HG02884 (cell line): Measurements from ENCODE around the gene CD151.

ENCODE experiments used
- ATAC-seq: cut with Tn5 transposase; IDR thresholded peaks from one replicate; pipeline ENCODE4 v1.9.1; 2021; ENCODE audit warnings: mild to moderate bottlenecking, moderate library complexity; ENCODE audit not compliant: unreplicated experiment

The CD151 gene

DNA sequence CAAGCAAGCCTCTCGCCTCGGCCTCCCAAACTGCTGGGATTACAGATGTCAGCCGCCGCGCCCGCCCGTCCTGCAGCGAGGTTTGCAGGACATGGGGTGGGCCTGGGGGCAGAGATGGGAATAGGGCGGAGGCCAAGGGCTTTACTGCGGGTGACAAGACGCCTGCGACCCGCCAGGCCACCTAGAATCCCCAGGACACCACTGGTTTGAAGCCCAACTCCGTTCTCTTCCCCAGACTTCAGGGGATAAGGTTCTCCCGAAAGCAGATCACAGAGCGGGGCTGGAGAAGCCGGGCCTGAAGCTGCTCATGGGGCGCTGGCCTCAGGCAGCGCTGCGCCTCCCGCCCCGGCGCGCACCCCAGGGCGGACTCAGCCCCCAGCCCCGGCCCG is 9.2 kb downstream of the CD151 start:
- ATAC-seq = peak; percentile 25

DNA sequence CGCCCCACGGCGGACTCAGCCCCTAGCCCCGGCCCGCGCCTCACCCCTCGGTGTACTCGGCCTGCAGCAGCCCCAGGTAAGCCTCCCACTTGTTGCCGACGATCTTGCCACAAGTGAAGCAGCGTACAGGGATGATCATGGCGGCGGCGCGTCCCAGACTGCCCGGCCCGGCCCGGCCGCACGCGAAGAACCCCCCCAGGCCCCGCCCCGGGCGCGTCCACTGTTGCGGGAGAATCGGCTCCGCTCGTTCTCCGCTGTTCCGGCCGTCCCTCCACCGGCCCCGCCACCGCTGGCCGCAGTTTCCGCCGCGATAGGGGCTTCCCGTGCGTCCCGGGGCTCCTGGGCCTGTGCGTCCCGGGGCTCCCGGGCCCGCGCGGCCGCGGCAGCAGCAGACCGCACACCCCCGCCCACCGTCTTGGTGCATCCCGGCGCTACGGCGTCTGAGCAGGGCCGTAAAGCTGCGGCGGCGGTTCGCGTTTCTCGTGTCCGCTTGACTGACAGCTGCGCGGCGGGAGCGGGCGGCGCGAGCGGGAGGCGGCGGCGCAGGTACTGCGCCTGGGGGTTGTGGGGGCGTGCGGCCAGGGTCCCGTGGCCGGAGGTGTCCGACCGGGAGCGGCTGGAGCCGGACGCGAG is 9.7 kb downstream of the CD151 start, which contains the start of the genes POLR2L and TSPAN4:
Gene POLR2L, minus strand, starts transcription at position 160 of the 633 bp plus-strand sequence. Its CDS starts 21 bp downstream, at position 139.
Gene TSPAN4, plus strand, starts transcription at position 483 of the 633 bp plus-strand sequence. CDS start 7,453 bp downstream, outside the sequence.
- ATAC-seq = peak; percentile 58

GRCh38 chr11:843086-843734 is 10.5 kb downstream of the CD151 start:
- no peak for ATAC-seq

- no peak for ATAC-seq
These were observed 11.3 kb downstream of the CD151 start for GRCh38 chr11:843818-844692.

DNA sequence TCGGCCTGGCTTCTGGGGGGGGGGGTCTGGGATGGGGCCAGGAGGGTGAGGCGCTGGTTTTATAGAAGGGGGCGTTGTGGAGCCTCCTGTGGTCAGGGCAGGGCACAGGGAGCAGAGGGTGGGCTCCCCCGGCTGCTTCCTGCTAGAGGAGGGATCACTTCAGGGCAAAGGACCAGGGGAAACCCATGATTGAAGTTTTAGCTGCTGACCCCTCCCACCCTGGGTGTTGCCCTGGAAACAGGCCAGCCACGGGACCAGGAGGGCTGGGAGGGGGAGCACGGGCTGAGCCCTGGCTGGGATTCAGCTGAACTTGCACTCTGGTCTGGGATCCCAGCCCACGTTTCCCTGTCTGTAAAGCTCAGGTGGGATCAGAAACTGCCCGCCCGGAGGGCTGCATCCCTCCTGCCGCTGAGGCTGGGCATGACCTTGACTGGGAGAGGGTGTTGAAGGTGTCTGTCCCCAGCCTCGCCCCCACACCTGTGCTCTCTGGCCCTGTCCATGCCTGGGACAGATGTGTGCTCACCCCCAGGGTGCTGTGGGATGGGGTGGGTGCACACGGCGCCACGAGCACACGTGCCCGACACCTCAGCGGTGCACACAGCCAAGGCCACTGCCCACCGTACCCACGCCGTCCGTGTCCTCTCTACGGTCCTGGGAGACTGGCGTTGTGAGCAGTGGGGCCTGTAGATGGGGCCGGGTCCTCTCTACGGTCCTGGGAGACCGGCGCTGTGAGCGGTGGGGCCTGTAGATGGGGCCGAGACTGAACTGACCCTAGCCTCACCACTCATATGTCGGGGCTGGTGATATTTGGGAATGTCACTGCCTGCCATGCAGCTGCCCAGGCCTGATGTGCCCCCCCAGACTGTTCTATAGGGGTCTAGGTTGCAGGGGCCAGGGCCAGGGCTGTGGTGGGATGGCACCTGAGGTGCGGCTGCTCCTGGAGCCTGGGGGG is 12.2 kb downstream of the CD151 start:
- ATAC-seq = no peak

DNA sequence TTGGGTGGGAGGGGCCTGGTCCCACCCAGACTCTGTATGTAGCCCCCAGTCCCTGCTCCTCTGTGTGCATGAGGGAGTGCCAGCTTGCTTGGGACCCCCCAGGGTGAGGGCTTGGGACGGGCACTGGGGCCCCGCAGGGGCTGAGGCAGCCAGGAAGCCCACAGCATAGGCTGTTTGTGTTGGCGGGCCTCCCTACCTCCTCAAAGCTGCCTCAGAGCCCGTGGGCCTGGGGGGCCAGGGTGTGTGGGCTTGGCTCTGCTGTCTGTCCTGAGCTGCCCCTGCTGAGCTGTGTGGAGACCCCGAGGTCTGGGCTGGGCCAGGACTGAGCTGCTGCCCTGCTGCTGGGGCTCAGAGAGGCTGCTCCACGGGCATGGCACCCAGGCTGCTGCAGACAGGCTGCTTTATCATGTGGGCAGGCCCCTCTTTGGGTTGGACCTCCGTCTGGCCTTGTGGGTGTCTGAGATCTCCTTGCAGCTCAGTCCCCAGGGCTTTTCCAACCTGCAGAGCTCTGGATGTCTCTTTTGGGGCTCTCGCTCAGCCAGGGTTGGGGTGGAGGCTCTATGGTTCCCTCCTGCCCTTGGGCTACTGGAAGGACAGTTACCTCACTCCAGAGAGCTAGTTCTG is 13.2 kb downstream of the CD151 start:
- no peak for ATAC-seq

DNA sequence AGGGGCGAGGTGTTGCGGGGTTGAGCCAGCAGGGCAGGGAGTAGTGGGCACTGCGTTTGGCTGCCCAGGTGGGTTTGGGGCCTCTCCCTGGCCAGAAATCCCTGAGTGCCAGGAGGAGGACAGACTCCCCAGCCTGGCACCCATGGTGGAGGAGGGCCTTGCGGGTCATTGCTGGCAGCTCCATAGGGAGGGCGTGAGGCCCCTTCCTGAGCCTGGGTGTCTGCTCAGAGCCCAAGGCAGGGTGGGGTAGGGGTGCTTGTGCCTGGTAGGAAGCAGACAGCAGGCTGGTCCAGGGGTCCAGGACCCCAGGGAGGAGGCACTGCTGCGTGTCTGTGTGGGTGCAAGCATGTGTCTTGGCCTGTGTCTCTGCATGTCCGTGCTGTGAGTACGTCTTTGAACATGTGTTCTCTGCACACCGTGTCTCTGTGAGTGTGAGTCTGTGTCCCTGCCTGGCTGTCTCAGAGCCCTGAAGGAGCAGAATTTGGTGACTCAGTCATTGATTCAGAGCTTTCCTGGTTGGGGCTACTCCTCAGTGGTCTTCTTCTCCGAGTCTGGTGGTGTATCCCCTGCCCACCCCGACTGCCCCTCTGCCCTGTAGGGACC is 13.8 kb downstream of the CD151 start:
- no peak for ATAC-seq

DNA sequence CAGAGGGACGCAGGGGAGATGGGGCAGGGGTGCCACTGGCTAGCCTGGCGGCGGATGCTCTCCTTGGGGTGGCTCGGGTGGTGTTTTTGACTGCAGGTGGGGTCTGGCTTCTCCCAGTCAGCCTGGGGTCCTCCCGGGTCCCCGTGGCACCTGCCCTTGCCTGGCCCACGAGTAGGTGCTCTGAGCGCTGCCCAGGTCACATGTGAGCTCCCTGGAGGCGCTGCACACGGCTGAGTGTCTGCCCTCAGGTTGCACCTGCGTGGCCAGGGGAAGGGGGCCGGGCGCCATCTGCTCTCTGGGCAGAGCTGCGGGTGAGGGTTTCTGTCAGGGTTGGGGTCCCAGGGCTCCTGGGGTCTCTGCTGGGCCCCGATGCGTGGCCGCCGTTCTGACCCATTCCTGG is 15.1 kb downstream of the CD151 start:
- ATAC-seq = no peak

GRCh38 chr11:848380-848931 is 15.7 kb downstream of the CD151 start:
- no peak for ATAC-seq

- no peak for ATAC-seq
These were observed 16.5 kb downstream of the CD151 start for GRCh38 chr11:849104-849824.

- no peak for ATAC-seq
These were observed 17.4 kb downstream of the CD151 start for GRCh38 chr11:849951-850774.

GRCh38 chr11:850775-851763 is 18.3 kb downstream of the CD151 start:
- ATAC-seq = no peak

- ATAC-seq = no peak
These were observed 20.0 kb downstream of the CD151 start for GRCh38 chr11:852762-853161.

DNA sequence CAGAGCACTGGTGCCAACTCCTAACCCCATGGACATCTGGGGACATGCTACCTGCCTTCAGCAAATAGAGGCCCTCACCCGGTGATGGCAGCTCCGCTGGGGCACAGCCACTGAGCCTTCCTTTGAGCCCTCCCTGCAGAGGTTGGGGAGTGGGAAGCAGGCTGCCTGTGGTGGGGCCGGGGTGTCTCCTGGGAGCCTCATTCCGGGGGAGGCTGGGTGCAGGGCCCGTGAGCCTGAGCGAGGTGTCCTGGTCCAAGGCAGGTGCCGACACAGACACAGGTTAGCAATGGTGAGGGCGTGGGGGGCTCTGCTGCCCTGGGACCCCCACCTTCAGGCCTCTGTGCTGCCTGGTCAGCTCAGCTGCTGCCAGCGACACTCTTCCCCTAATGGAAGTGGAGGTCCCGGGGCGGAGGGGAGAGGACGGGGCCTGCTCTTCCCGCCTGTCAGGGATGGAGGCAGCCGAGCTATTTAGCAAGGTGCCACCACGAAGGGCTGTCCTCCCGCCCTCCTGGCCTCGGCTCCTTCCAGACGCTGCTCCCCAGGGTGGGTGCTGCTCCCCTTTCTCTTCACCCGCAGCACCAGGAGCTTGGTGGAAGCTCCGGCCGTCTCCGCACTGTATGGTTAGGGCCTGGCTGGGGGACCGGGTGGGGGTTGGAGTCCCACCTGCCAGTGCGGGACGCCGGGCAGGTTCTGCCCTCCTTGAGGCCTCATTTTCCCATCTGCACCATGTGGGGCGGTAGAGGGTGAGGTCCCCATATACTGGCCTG is 21.1 kb downstream of the CD151 start:
- no peak for ATAC-seq

DNA sequence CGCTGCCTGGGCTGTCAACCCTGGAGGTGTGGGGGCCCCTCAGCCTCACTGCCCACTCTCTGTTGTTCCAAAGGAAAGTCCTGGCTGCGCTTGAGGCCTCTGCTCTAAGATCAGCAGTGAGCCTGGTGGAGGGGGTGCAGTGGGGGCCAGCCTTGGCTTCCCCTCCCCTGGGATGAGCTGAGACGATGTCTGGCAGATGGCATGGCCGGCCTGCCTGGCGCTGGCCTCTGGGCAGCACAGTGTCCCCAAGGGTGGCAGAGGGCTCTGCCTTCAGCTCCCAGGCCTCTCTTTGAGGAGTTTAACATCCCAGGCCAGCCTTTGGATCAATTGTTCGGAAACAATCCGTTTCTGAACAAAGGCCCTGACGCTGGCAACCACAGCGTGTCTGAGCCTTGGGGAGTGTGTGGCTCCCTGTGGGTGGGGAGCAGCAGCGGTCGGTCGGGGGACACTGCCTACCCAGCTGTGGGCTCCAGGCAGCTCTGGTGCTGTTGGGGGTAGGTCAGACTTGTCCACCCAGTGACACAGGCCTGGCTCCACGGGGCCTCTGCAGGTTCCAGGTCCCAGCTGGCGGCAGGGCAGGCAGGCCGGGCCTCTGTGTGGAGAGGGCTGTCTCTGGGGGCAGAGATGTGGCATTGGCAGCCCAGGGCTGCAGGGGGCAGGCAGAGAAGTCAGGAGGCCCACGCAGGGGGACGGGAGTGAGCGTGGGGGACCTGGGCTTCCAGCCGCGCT is 22.0 kb downstream of the CD151 start:
- no peak for ATAC-seq
